Measurements from ENCODE around the gene ATE1.

The ATE1 gene

DNA sequence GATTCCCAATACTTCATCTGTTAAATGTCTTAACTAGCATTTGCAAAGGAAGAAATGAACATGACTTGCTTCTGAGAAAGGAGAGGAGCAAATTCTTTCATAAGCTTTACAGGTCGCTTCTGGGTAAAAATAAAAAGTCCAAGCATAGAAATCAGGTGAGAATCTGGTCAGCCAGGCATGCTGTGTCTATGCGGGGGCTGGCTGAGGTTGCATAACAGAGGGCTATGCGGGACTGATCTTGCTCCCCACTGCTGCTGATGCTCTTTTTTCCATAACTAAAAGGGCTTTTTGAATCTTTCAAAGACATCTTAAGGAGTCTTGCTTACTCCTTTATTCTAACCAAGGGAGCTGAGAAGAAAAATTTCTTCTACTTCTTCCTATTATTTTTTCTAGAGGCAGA, 236.9 kb downstream of the ATE1 start:
- H3K4me3 ChIP-seq (ENCODE audit: low read length): no peak overlapping the region
- no peak overlapping the region for H3K9ac ChIP-seq (ENCODE audit: low read length)
- H3K36me3 ChIP-seq (ENCODE audit: control insufficient read depth, insufficient read depth, low read length): no peaks in the 10 kb centered on the region
- H3K27ac ChIP-seq (ENCODE audit: low read depth, low read length): no peak overlapping the region
- no peaks in the 10 kb centered on the region for H3K4me1 ChIP-seq (ENCODE audit: control insufficient read depth, insufficient read depth, low read length)
- H3K27me3 ChIP-seq (ENCODE audit: control insufficient read depth, insufficient read depth, low read length): no peaks in the 10 kb centered on the region

Data from rectal smooth muscle tissue (tissue), 1 donor.